ENCODE data around the gene LCP1.
"Not testable (repeated sequence)": the region's sequence is repeated elsewhere in the genome, so short reads cannot be mapped to it uniquely, and the experiment has no call there.

Gene LCP1

GRCh38 chr13:46181840-46182490 is at the start of gene LCP1:
Gene LCP1 (minus strand): TSS chr13:46182177. CDS start chr13:46159662, 22,515 bp downstream.
- no peak for DNase-seq

- DNase-seq, result no peak
These were observed 47.3 kb upstream of the LCP1 start for GRCh38 chr13:46229251-46229650.

GRCh38 chr13:46220234-46220633 is 38.3 kb upstream of the LCP1 start:
- DNase-seq, result peak; percentile 11

GRCh38 chr13:46214741-46215140 is 32.8 kb upstream of the LCP1 start:
- DNase-seq, result not testable (repeated sequence)

- no peak for DNase-seq
These were observed 31.3 kb upstream of the LCP1 start for GRCh38 chr13:46213242-46213641.

- DNase-seq, result peak; percentile 79
These were observed 29.7 kb upstream of the LCP1 start, which contains the start of gene LRRC63 for GRCh38 chr13:46211483-46212351. Gene LRRC63 (plus strand): TSS chr13:46211928. CDS start chr13:46213035, 1,107 bp downstream.

- peak; percentile 27 for DNase-seq
These were observed 29.1 kb upstream of the LCP1 start for GRCh38 chr13:46211116-46211482.

- DNase-seq, result no peak
These were observed 28.5 kb upstream of the LCP1 start for GRCh38 chr13:46210362-46211083.

- no peak for DNase-seq
These were observed 25.9 kb upstream of the LCP1 start for GRCh38 chr13:46207828-46208227.

GRCh38 chr13:46206143-46206542 is 24.2 kb upstream of the LCP1 start:
- DNase-seq, result no peak

GRCh38 chr13:46202966-46203365 is 21.0 kb upstream of the LCP1 start:
- DNase-seq, result no peak

- no peak for DNase-seq
These were observed 20.3 kb upstream of the LCP1 start for GRCh38 chr13:46202188-46202795.

- DNase-seq, result no peak
These were observed 16.8 kb upstream of the LCP1 start for GRCh38 chr13:46198696-46199193.

- DNase-seq, result no peak
These were observed 15.5 kb upstream of the LCP1 start for GRCh38 chr13:46197299-46198048.

GRCh38 chr13:46195016-46195415 is 13.0 kb upstream of the LCP1 start:
- no peak for DNase-seq

- no peak for DNase-seq
These were observed 10.4 kb upstream of the LCP1 start for GRCh38 chr13:46192412-46192811.

GRCh38 chr13:46185634-46186033 is 3.7 kb upstream of the LCP1 start:
- DNase-seq, result no peak

- DNase-seq, result no peak
These were observed 2.3 kb upstream of the LCP1 start for GRCh38 chr13:46184277-46184699.

GRCh38 chr13:46183018-46183946 is 1.3 kb upstream of the LCP1 start:
- DNase-seq, result no peak

- no peak for DNase-seq
These were observed 507 bp upstream of the LCP1 start for GRCh38 chr13:46182491-46182877.

- no peak for DNase-seq
These were observed 569 bp downstream of the LCP1 start for GRCh38 chr13:46181377-46181839.
